ENCODE measurements around the gene RBM20. TPM values are rescaled to one million over a fixed set of nuclear protein-coding genes. Genes with fewer than 3 reads are reported as not detected.

Gene RBM20
- total RNA-seq, 1 experiment from 2014 or later, result 0.10 TPM

GRCh38 chr10:110788620-110789385 is 144.7 kb downstream of the RBM20 start:
- ChIA-PET POLR2A (no interaction called here), CTCF (no interaction called here)
- DNase-seq (ENCODE audit: low read depth, low spot score) (no peak), ATAC-seq (no peak)
- in situ Hi-C loops (cut with HindIII; ENCODE audit: low pct_unique_long_range_greater_than_20kb, low sequenced_read_pairs) (no loop called here), intact Hi-C loops (cut with micrococcal nuclease; ENCODE audit: unreplicated experiment) (no loop called here)
- BruUV-seq (replicated peaks), result no TSS peak
- H3K27me3 ChIP-seq (ENCODE audit: control insufficient read depth, insufficient read depth, low read length), result no peaks in the 10 kb centered on the region
- H3K9me3 ChIP-seq (ENCODE audit: control insufficient read depth, insufficient read depth, low read depth, low read length), result no peaks in the 10 kb centered on the region
- H3K4me1 ChIP-seq (ENCODE audit: control insufficient read depth, insufficient read depth, low read length), result no peaks in the 10 kb centered on the region
- no peak overlapping the region for H3K27ac ChIP-seq (ENCODE audit: low read length)
- H3K4me3 ChIP-seq (ENCODE audit: low read depth in 2 of 2, low read length in 2 of 2), result no peak overlapping the region
- no peak for TF ChIP-seq SIN3A (IDR thresholded peaks at IDR 0.05; ENCODE audit: borderline replicate concordance, insufficient read depth, low read depth, low read length)
- no peak for TF ChIP-seq TCF7L2 (IDR thresholded peaks at IDR 0.05; ENCODE audit: low read depth, low read length)
- no peak for TF ChIP-seq REST (IDR thresholded peaks at IDR 0.05; ENCODE audit: insufficient read depth in 1 of 2, low read depth in 2 of 2, low read length in 1 of 2)
- no peak for TF ChIP-seq CTCF (IDR thresholded peaks at IDR 0.05)
- no peak for TF ChIP-seq POLR2AphosphoS5 (IDR thresholded peaks at IDR 0.05; ENCODE audit: low read depth, low read length)
- no peaks in the 10 kb centered on the region for H3K36me3 ChIP-seq (ENCODE audit: control insufficient read depth, insufficient read depth, low read length)

- in situ Hi-C loops (cut with HindIII; ENCODE audit: low pct_unique_long_range_greater_than_20kb, low sequenced_read_pairs), result no loop called here
- TF ChIP-seq POLR2AphosphoS5 (IDR thresholded peaks at IDR 0.05; ENCODE audit: low read depth, low read length), result no peak
- TF ChIP-seq TCF7L2 (IDR thresholded peaks at IDR 0.05; ENCODE audit: low read depth, low read length), result no peak
- no peak for TF ChIP-seq SIN3A (IDR thresholded peaks at IDR 0.05; ENCODE audit: borderline replicate concordance, insufficient read depth, low read depth, low read length)
- no peak for TF ChIP-seq REST (IDR thresholded peaks at IDR 0.05; ENCODE audit: insufficient read depth in 1 of 2, low read depth in 2 of 2, low read length in 1 of 2)
- TF ChIP-seq CTCF (IDR thresholded peaks at IDR 0.05), result no peak
- Histone ChIP-seq H3K4me3 (ENCODE audit: low read depth in 2 of 2, low read length in 2 of 2) (no peak overlapping the region), H3K27me3 (ENCODE audit: control insufficient read depth, insufficient read depth, low read length) (peaks cover 8% of the 10 kb centered on the region; the same call in 1 of the 2 replicates), H3K27ac (ENCODE audit: low read length) (no peak overlapping the region), H3K9me3 (ENCODE audit: control insufficient read depth, insufficient read depth, low read depth, low read length) (no peaks in the 10 kb centered on the region), H3K36me3 (ENCODE audit: control insufficient read depth, insufficient read depth, low read length) (no peaks in the 10 kb centered on the region), H3K4me1 (ENCODE audit: control insufficient read depth, insufficient read depth, low read length) (no peaks in the 10 kb centered on the region)
- no TSS peak for BruUV-seq (replicated peaks)
- intact Hi-C loops (cut with micrococcal nuclease; ENCODE audit: unreplicated experiment), result no loop called here
- DNase-seq (ENCODE audit: low read depth, low spot score) (no peak), ATAC-seq (no peak)
- POLR2A ChIA-PET, result no interaction called here
- CTCF ChIA-PET, result no interaction called here
Observed at GRCh38 chr10:110789604-110790433, 145.7 kb downstream of the RBM20 start.

Data from Panc1 (cell line).